ENCODE results near the gene SAXO2.
"Not testable (repeated sequence)": the region's sequence is repeated elsewhere in the genome, so short reads cannot be mapped to it uniquely, and the experiment has no call there.

The SAXO2 gene

GRCh38 chr15:82313951-82314768, 51.5 kb downstream of the SAXO2 start:
- DNase-seq (ENCODE audit: low read depth, low spot score) = not testable (repeated sequence)

- DNase-seq (ENCODE audit: low read depth, low spot score) = no peak
These were observed 52.3 kb downstream of the SAXO2 start for GRCh38 chr15:82314769-82315518.

- DNase-seq (ENCODE audit: low read depth, low spot score) = no peak
These were observed 53.1 kb downstream of the SAXO2 start for GRCh38 chr15:82315519-82316246.

- not testable (repeated sequence) for DNase-seq (ENCODE audit: low read depth, low spot score)
These were observed 53.9 kb downstream of the SAXO2 start for GRCh38 chr15:82316247-82317090.

GRCh38 chr15:82317091-82317489, 54.5 kb downstream of the SAXO2 start:
- DNase-seq (ENCODE audit: low read depth, low spot score) = no peak

GRCh38 chr15:82317516-82317915, 54.9 kb downstream of the SAXO2 start:
- DNase-seq (ENCODE audit: low read depth, low spot score) = not testable (repeated sequence)

- not testable (repeated sequence) for DNase-seq (ENCODE audit: low read depth, low spot score)
These were observed 55.7 kb downstream of the SAXO2 start for GRCh38 chr15:82318281-82318680.

GRCh38 chr15:82319522-82320278, 57.1 kb downstream of the SAXO2 start:
- not testable (repeated sequence) for DNase-seq (ENCODE audit: low read depth, low spot score)

- DNase-seq (ENCODE audit: low read depth, low spot score) = not testable (repeated sequence)
These were observed 58.2 kb downstream of the SAXO2 start for GRCh38 chr15:82320861-82321260.

GRCh38 chr15:82322488-82322887, 59.9 kb downstream of the SAXO2 start:
- DNase-seq (ENCODE audit: low read depth, low spot score) = not testable (repeated sequence)

- not testable (repeated sequence) for DNase-seq (ENCODE audit: low read depth, low spot score)
These were observed 62.2 kb downstream of the SAXO2 start for GRCh38 chr15:82324831-82325230.

GRCh38 chr15:82325646-82326045, 63.0 kb downstream of the SAXO2 start:
- not testable (repeated sequence) for DNase-seq (ENCODE audit: low read depth, low spot score)

GRCh38 chr15:82326896-82327295, 64.3 kb downstream of the SAXO2 start:
- not testable (repeated sequence) for DNase-seq (ENCODE audit: low read depth, low spot score)

GRCh38 chr15:82327372-82327771, 64.8 kb downstream of the SAXO2 start:
- not testable (repeated sequence) for DNase-seq (ENCODE audit: low read depth, low spot score)

GRCh38 chr15:82329039-82329438, 66.4 kb downstream of the SAXO2 start:
- DNase-seq (ENCODE audit: low read depth, low spot score) = not testable (repeated sequence)

GRCh38 chr15:82330921-82331320, 68.3 kb downstream of the SAXO2 start:
- not testable (repeated sequence) for DNase-seq (ENCODE audit: low read depth, low spot score)

- not testable (repeated sequence) for DNase-seq (ENCODE audit: low read depth, low spot score)
These were observed 69.1 kb downstream of the SAXO2 start for GRCh38 chr15:82331576-82332304.

- not testable (repeated sequence) for DNase-seq (ENCODE audit: low read depth, low spot score)
These were observed 70.3 kb downstream of the SAXO2 start for GRCh38 chr15:82332711-82333602.
